ENCODE measurements around the gene ARHGAP4.

The ARHGAP4 gene

DNA sequence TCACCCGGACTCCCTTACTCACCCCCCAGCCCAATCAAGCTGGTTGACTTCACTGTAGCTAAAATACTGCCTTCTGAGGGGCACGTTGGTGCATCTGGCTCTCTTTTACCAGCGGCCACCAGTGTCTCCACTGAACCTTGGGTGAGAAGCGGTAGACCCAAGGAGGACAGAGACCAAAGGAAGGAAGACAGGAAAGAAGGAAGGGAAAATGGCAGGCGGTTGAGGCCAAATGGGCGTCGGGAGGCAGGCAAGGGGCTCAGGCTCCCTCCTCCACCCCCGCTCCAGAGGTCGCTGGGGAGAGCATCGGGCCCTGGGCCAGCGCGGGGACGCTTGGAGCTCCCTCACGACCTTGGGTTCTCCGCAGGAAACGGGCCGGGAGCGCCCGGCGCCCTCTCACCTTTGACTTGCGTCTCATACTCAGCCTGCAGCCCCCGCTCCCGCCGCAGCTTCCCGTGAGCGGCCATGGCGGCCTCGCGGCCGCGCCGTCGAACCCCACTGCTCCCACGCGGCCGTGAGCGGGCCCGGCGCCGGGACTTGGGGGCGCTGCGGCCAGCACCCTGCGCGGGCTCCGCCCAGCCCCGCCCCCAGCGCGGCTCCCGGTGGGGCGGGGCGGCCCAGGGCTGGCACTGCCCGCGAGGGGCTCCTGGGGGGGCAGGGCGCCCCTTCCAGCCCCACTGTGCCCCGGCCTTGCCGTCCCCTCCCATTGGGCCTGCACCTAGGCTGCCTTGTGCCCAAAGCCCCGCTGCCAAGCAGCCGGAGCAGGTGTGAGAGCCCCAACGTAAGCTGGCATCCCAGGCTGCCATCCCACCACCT, at the start of gene ARHGAP4:
TSS of gene ARHGAP4 (minus strand) at position 526 of the 813 bp plus-strand sequence. CDS start at position 464, 62 bp downstream.
- DNase-seq (ENCODE audit: low read depth): no peak

DNA sequence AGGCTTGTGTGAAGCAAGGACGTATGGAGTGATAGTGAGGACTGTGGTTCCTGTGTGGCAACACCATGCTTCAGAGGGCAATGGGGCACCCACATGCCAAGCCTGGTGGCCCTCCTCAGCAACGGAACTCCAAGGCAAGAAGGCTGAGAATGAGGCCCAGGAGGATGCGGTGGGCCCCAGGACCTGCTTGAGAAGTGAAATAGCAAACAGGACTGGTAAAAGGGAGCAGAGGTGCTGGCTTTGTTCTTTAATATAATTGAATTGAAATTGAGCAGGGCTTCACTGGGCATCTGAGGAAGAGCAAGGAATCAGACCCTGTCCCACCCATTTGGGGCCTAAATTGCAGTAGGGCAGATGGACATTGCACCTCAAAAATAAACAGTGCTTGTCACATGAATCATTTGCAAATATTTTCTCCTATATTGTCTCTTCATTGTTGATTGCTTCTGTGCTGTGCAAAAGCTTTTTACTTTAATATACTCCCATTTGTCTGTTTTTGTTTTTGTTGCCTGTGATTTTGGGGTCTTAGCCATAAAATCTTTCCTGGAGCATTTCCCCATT, 48.7 kb upstream of the ARHGAP4 start:
- no peak for DNase-seq (ENCODE audit: low read depth)

DNA sequence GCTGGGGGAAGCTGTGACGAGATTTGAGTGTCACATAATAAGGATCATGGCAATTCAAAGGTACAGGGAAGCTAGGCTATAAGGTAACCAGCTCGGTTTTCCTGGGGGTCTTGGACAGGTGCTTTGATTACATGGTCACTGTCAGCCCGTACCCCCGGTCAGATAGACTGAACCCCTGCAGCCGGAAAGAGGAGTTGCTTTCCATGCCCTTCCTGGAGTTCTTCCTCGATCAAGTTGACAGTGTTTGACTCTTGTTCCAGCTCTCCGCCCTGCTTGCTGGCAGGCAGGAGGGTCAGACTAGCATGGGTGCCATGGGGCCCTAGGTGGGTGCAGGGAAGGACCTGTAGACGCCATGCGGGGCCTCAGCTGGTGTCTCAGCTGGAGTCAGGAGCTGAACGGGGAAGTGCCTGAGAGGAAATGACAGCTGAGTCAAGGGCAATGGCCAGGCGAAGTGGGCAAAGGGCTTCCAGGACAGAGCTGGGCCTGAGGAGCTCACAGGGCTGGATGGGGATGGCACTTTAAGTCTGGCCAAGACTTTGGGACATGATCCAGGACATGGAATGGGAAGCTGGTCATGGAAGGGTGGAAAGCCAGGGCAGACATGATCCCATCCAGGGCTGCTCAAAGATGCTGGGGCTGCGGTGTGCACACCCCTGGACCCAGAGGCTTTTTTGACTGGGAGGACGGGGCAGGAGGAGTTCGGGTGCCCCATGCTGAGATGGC, 48.1 kb upstream of the ARHGAP4 start:
- DNase-seq (ENCODE audit: low read depth): no peak

DNA sequence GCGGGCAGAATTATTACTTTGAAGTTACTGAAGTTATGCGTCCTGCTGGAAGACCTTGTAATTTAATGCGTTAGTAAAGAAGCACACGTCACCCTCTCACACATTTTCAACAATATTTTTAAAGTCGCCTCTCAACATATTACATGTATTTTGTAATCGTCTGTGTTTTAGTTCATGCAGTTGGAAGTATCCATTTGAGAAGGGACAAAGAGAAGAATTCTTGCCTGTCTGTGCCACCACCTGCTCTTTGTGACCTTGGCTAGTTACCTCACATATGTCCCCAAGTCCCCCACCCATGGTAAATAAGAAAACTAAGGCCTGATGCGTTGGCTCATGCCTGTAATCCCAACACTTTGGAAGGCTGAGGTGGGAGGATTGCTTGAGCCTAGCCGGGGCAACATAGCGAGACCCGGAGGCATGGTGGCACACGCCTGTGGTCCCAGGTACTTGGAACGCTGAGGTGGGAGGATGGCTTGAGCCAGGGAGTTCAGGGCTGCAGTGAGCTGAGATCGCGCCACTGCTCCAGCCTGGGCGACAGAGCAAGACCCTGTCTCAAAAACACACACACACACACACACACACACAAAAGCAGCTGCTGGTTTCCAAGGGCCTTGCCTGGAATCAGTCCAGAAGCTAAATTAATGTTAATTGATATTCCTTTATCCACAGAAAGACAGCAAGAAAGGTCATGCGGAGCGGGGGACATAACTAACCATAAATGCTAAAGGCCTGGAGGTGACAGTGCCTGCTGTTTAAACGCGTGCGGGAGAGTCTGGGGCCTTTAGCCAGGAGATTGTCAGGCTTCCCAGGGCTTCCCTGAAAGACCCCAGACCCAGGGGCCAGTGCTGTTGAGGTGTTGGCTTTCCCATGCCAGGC, 47.3 kb upstream of the ARHGAP4 start:
- DNase-seq (ENCODE audit: low read depth): no peak

DNA sequence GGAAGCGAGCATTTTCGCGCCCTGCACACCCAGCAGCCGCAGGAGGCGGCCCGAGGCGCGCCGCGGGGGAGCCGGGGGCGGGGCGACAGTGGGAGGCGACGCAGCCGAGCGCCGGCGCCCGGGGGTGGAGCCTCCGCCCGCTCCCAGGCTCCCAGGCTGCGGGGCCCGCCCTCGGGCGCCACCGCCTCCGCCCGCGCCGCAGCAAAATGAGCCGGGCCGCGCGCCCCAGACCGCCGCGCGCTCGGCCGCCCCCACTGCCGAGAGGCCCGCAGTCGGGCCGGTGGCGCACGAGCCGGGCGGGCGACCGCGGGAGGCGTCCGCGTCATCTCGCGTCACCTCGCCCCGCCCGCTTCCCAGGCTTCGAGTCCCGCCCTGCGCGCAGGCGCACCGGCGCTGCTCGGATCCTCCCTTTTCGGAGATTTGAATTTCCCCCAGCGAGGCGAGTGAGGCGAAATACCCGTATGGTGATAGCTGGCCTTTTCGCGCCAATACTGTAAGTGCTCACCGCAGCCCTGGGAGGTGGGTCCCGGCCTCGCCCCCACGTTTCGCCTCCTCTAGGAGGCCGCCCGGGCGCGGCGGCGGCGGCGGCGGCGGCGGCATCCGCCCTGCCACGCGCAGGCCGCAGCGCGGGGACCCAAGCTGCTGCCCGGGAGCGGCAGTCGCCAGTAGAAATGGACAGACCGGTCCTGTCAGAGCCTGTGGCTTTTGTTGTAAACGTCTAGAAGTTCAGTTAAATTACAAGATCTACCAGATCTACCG, 46.5 kb upstream of the ARHGAP4 start, which contains the start of gene TMEM187:
TSS of gene TMEM187 (plus strand) at position 387 of the 759 bp plus-strand sequence. CDS start 9,309 bp downstream, outside the sequence.
- DNase-seq (ENCODE audit: low read depth): peak; percentile 85

DNA sequence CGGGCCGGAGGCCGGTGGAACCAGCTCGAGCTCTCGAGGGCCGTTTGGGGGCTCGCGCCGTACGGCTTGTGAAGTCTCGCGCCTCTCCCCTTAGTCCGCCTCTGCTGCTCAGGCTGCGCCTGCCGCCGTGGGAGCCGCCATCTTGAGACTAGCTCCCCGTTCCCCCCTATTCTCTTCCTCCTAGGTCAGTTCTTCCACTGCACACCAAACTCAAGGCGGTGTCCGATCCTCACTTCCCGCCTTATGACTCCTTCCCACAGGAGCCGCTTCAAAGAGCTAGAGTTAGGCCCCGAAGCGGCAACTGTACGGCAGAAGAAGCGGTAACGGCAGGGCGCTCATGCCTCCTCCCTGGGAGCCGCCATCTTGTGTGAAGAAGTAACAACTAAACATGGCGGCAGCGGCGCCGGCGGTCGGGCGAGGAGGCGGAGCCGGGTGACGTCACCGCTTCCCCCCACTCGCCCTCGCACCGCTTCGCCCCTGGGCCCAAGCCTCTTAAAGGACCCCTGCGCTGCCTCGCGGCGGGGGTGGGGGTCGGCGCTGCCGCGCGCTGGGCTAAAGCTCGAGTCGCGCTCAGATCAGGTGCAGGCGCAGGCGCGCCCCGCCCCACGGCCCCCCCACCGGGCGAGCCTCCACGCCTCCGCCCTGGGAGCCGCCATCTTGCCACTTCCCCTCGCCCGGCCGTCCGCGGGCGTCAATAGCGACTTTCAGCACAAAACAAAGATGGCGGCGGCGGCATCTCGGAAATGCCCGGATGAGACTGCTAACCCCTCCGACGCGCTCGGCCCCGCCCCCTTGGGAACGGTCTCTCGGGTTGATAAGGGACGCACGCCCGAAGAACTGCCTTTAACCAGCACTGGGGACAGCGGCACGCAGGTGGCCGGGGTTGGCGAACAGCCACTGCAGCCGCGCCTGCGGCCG, 45.6 kb upstream of the ARHGAP4 start, which contains the start of gene HCFC1:
TSS of gene HCFC1 (minus strand) at position 369 of the 918 bp plus-strand sequence. CDS start 978 bp downstream, outside the sequence.
- DNase-seq (ENCODE audit: low read depth): peak; percentile 90

DNA sequence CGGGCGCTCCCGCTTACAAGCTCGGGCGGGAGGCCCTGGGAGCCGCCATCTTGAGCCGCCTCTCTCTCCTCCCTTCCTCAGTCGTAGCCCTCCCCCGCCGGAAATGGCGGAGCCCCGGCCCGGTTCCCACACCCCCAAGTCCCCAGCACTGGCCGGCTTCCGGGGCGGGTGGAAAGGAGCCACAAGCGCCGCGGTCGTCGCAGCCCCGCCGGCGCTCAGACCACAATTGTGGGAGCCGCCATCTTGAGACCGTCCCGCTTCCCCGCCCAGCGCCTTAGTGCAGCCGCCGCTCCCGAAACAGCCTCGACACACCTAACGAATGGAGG, 45.0 kb upstream of the ARHGAP4 start:
- DNase-seq (ENCODE audit: low read depth): peak; percentile 88

DNA sequence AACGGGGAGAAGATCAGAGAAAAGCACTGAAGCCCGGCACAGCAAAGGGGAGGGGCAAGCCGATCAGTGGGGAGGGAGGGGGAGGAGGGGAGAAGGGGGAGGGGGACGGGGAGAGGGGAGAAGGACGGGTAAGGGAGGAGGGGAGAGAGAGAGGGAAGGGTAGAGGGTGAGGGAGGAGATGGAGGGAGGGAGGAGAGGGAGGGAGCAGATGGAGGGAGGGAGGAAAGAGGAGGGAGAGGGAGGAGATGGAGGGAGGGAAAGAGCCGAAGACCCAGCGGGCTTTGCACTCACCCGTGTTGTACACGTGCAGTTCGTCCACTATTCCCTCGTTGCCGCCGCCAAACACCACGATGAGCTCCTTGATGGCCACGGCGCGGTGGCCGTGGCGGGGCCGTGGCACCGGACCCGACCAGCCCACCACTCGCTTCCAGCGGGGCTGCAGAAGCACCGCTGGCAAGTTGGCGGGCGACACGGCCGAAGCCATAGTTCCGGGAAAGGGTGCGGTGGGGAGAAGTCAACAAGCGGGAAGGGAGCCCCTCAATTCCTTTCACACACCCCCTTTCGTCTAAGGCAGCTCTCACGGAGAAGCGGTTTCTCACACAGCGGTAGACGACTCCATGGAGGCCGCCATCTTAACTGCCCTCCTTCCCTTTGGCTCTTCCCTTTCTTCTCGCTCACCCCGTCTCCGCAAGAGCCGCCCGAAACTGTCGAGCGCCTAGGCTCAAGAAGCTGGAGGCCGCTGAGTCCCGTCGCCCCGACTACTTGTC, 44.5 kb upstream of the ARHGAP4 start:
- no peak for DNase-seq (ENCODE audit: low read depth)

DNA sequence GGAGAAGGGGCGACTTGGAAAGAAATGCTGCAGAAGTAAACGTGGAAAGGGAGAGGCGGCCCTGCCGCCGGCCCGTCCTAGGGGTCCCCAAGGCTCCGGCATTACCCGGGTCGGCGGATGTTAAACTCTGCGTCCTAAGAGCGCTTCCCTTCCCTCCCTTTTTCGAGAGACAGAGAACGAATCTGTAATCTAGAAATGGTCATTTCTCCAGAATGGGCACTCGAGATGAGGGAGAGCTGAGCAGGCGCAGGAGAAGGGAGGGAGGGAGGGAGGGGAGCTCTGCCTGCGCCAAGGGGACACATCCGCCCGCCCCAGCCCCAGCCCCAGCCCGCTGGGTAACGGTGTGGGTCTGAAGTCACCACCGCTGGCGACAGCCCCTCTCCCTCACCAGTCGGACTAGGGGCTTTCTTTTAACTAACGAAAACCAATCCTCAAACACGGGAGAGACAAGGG, 43.9 kb upstream of the ARHGAP4 start:
- no peak for DNase-seq (ENCODE audit: low read depth)

DNA sequence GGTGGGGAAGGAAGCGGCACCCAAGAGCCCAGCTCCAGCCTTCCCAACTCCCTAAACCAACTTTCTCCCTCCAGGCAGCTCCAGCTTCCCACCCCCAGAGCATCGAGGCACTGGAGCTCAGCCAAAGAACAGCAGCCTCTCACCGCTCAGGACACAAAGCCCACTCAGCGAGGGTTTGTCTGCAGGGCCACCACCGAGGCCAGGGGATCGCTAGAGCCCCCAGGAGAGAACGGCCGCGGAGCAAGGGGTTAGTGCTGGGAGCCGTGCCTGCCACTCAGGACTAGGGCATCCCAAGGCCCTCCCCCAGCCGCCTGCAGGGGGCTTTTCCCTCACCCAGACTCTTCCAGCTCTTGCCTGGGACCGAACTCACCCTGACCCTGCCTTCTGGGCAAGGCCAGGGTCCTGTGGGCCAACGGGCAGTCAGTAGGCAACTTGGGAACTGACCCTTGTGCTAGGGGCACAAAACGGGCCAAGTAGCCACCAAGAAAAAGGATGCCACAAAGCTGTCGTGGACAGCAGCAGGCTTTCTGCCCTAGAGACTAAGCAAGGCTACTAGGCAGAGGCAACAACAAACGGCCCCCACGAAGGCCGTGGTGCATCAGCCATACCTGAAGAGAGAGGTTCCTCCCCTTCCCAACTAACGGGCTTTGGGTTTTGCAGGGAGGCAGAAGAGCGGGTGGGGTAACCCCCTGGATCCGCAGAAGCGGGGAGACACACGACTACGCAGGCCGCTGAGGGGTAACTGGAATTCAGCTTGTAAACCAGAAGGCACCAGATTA, 43.2 kb upstream of the ARHGAP4 start:
- DNase-seq (ENCODE audit: low read depth): no peak

DNA sequence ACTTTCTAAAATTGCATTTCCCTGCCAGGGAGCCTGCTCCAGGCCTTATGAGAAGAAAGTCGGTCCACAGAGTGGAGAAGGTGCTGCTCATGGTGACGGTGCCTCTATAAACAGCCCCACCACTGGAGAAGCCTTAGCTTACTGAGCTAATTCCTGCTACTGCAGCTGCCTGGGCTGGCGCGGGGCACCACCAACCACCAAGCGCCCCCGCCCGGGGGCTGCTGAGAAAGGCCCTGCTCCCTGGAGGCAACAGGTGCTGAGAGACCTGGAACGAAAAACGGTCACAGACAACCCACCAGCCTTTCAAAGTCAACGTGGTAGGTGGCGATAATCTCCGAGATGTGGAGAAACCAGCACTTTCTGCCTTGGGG, 42.7 kb upstream of the ARHGAP4 start:
- DNase-seq (ENCODE audit: low read depth): no peak

DNA sequence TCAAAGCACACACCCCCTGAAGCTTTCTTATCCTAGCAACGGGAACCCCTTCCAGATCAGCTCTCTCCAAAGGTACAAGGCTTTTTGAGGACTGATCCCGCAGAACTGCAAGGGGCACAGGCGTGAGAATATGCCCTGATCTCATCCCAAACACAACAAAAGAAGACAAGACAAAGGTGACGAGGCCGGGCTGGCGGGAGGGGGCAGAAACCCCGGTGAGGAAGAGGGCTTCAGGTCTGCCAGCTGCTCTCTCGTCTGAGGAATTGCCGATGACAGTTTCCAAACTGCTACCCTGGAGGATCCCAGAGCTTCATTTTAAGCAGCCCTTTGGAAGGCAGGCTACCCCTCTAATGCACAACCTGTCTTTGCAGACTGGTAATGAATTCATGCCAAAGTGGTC, 42.2 kb upstream of the ARHGAP4 start:
- DNase-seq (ENCODE audit: low read depth): no peak

DNA sequence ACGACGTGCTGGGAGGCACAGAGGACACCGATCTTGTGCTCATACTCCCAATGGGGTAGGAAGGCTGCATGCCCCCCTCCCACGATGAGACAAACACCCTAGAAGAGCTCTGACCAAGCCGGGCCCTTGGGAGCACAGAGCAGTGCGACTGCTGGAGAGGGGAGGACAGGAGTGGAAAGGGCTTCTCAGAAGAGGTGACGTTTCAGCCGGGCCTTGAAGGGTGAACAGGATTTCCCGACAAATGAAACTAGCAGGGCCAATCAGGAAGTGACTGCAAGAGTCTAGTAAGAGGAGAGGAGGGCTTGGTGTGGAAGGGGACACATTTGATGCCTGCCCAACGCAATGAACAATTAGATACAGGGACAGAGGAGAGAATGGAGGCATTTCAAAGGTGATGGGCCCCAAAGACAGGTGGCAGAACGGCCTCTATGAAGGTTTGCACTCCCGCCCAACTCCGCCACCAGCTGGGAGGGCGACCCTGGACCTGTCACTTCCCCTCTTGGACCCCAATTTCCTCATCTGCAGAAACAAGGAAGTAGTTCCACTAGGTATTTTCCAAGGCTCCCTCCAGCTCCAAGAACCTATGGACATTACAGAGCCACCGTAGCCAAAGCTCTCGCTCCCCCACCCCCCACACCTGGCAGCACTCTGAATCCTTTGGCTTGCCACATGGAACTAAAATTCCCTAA, 41.6 kb upstream of the ARHGAP4 start:
- no peak for DNase-seq (ENCODE audit: low read depth)

DNA sequence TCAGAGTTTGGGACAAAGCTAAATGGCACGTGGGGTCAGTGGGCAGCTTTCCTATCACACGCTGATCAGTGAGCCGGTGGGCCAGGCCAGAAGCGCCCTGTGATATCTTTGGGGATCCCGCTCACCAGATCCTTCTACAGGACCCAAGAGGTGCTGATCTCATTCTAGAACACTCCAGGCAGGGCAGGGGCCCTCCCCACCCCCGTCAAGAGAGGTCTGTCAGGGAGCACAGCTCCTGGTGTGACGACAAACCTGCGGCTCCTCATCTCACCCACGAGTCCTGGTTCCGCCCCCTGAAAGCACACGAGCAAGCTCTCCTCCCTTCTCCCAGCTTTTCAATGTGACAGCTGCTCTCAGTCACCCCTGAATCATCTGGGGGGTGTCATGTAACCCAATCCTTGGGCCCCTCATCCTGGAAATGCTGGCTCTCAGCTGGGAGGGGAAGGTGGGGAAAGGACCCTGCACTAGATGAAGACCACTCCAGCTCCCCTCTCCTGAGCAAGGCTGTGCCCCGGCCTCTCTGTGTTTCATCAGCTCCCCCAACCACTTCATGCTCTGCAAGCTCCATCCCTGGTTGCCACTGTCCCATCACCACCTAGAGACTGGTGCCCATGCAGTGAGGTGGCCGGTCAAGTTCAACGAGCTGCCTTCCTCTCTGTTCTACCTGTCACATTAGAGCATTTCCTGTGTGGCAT, 40.9 kb upstream of the ARHGAP4 start:
- no peak for DNase-seq (ENCODE audit: low read depth)

DNA sequence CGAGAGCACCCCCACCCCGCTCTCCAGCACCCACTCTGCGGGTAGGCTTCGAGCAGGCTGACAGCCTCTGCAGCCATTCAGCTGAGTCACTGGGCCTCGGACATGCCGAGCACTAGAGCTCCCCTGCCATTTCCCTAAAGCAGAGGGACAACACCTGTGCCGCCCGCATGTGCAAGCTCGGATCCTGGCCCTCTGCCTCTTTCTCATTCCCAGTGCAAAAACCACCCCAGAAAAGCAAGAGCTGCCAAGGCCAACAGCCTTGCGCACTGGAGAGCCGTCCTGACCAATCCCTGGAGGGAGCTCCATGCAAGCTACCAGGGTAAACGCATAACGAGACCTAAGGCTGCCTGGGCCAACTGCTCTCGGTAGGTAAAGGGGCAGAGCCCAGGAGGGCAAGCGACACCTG, 40.2 kb upstream of the ARHGAP4 start:
- no peak for DNase-seq (ENCODE audit: low read depth)

DNA sequence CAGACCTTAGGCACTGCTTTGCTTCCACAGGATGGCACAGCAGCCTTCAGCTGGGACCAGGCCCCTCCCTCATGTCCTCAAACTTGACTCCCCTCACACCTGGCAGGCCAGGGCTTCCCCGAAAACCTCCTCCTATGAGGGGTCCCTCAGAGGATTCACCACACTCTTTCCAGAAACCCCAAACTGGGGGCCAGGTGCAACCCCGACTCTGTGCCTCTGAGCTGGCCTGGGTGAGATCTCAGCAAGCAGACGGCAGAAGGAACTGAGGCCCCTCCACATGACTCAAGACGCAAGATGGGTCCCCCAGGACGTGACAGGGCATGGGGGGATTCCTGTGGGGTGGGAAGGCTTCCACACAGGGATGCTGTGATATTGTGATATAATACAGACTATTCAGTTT, 39.3 kb upstream of the ARHGAP4 start:
- DNase-seq (ENCODE audit: low read depth): no peak

DNA sequence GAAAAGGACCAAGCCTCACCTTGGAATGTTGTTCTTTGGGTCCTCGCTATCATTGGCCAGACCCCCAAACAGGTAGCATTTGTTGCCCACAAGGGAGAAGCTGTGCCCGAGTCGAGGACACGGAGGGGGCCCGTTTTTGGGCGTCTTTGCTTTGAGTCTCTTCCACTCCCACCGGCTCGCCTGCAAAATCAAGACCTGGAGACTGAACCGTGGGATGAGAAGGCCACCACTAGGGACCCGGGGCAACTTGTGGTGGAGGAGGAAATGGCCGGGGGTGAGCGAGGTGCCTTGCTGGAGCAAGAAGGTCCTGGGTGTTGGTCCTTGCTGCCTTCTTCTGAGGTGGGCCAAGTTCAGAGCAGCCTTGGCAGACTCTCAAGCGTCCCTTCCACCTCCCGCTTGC, 38.0 kb upstream of the ARHGAP4 start:
- no peak for DNase-seq (ENCODE audit: low read depth)

Measured in activated gamma-delta T cell treated with anti-CD3 and anti-CD28 coated beads, Interleukin-2, amount 50 U/mL, for 16 hours (primary cell).